ENCODE data around the gene MC3R. TPM values are rescaled to one million over a fixed set of nuclear protein-coding genes. Genes with fewer than 3 reads are reported as not detected.

The MC3R gene
- total RNA-seq, 1 donor from 2014 or later, result not detected

GRCh38 chr20:56249244-56249955 lies 868 bp downstream of the MC3R start:
- no peak overlapping the region for H3K27ac ChIP-seq
- no peaks in the 10 kb centered on the region for H3K9me3 ChIP-seq
- DNase-seq, result no peak
- no peaks in the 10 kb centered on the region for H3K36me3 ChIP-seq
- no peaks in the 10 kb centered on the region for H3K4me1 ChIP-seq
- peak in 1 of 2 donors; percentile 55 for ATAC-seq
- intact Hi-C loops (cut with DNase I), result no loop called here
- no peak overlapping the region for H3K4me3 ChIP-seq
- peaks cover 55% of the 10 kb centered on the region for H3K27me3 ChIP-seq (ENCODE audit: low read depth)
- TF ChIP-seq CTCF (IDR thresholded peaks at IDR 0.05), result peak; percentile 31

- Histone ChIP-seq H3K9me3 (no peaks in the 10 kb centered on the region), H3K4me3 (no peak overlapping the region), H3K27ac (no peak overlapping the region), H3K27me3 (ENCODE audit: low read depth) (peaks cover 55% of the 10 kb centered on the region), H3K4me1 (no peaks in the 10 kb centered on the region), H3K36me3 (no peaks in the 10 kb centered on the region)
- intact Hi-C loops (cut with DNase I), result no loop called here
- ATAC-seq (no peak), DNase-seq (no peak)
- TF ChIP-seq CTCF (IDR thresholded peaks at IDR 0.05), result no peak
Measured at GRCh38 chr20:56249956-56250355, 1.4 kb downstream of the MC3R start.

GRCh38 chr20:56257604-56258003 lies 9.1 kb downstream of the MC3R start:
- DNase-seq (no peak), ATAC-seq (no peak)
- no peaks in the 10 kb centered on the region for H3K36me3 ChIP-seq
- intact Hi-C loops (cut with DNase I), result no loop called here
- H3K27me3 ChIP-seq (ENCODE audit: low read depth), result peaks cover 22% of the 10 kb centered on the region
- TF ChIP-seq CTCF (IDR thresholded peaks at IDR 0.05), result no peak
- no peaks in the 10 kb centered on the region for H3K4me1 ChIP-seq
- no peak overlapping the region for H3K27ac ChIP-seq
- H3K4me3 ChIP-seq, result no peak overlapping the region
- no peaks in the 10 kb centered on the region for H3K9me3 ChIP-seq

GRCh38 chr20:56259948-56260347 lies 11.4 kb downstream of the MC3R start:
- no peaks in the 10 kb centered on the region for H3K9me3 ChIP-seq
- no peaks in the 10 kb centered on the region for H3K4me1 ChIP-seq
- no peak for TF ChIP-seq CTCF (IDR thresholded peaks at IDR 0.05)
- H3K27ac ChIP-seq, result no peak overlapping the region
- DNase-seq (no peak), ATAC-seq (no peak)
- H3K4me3 ChIP-seq, result no peak overlapping the region
- intact Hi-C loops (cut with DNase I), result no loop called here
- no peaks in the 10 kb centered on the region for H3K36me3 ChIP-seq
- H3K27me3 ChIP-seq (ENCODE audit: low read depth), result peaks cover 16% of the 10 kb centered on the region

- Histone ChIP-seq H3K27ac (no peak overlapping the region), H3K36me3 (no peaks in the 10 kb centered on the region), H3K4me3 (no peak overlapping the region), H3K27me3 (ENCODE audit: low read depth) (no peaks in the 10 kb centered on the region), H3K9me3 (no peaks in the 10 kb centered on the region), H3K4me1 (no peaks in the 10 kb centered on the region)
- no peak for DNase-seq
- TF ChIP-seq CTCF (IDR thresholded peaks at IDR 0.05), result no peak
- ATAC-seq, result no peak
- intact Hi-C loops (cut with DNase I), result no loop called here
Measured at GRCh38 chr20:56268536-56268935, 20.0 kb downstream of the MC3R start.
